Tongue (tissue), 2 donors: Measurements from ENCODE around the gene NUP54. TPM values are rescaled to one million over a fixed set of nuclear protein-coding genes. Genes with fewer than 3 reads are reported as not detected.
A peak's percentile ranks its signal among the peaks of the same experiment; 100 is the strongest.

ENCODE experiments used
- DNase-seq: peaks from one replicate; pipeline ENCODE4 v3.0.0-alpha.2; 2015
- total RNA-seq: library from RNA; depleted of rRNA; stranded (reverse); fragments of >200 nt; gene quantifications from one replicate; pipeline ENCODE4 v1.2.3, GENCODE V29; 2014

The NUP54 gene
- total RNA-seq, 1 donor from 2014 or later: 58.5 TPM

DNA sequence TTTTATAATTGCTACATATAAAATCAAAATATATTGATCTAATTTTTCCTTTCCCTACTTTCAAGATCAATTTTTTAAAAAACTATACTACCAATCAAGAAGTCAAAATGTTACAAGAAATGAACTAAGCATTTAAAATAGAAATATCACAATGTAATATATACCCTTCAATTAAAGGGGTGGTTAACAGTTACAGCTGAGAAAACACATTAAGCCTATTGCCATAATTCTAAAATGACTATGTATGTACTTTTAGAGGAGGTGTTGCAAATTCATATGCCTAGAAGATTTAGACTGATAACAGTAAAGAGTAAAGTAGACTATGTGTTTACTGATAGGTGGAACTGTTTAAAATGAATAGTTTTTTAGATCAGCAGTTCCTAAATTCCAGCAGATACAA is 3.7 kb downstream of the NUP54 start:
- DNase-seq: no peak

DNA sequence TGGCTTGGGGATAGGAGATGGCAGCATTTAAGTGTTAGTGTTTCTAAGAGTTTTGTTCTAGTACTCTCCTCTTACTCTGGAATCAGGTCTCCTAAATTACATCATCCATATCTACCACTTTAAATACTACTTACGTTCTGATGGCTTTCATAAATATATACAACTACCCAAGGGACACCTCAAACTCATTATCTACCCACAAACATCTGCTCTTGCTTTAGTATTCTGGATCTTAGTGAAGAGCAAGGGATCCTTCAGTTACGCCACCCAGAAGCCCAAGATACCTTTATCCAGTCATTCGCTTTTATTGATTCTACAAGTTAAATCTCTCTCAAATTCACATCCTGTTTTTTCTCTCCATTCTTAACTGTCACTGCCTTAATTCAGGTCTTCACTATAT is 7.0 kb downstream of the NUP54 start:
- no peak for DNase-seq

DNA sequence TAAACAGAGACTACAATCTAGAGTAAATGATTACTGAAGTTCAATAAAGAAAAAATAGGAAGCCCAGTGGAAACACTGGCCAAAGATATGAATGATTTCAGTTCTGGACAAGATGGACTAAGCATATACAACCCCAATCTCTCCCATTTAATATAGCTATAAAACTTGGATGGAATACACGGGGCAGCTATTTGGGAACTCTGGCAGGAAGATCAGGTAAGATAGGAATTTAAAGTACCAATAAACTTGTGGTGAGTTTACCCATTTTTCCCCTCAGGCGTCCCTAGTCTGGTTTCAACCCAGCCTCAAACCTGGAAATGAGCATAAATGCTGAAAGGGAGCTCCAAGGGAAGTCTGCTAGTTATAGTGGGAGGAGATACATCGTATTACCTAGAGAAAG is 20.4 kb downstream of the NUP54 start:
- DNase-seq: no peak

DNA sequence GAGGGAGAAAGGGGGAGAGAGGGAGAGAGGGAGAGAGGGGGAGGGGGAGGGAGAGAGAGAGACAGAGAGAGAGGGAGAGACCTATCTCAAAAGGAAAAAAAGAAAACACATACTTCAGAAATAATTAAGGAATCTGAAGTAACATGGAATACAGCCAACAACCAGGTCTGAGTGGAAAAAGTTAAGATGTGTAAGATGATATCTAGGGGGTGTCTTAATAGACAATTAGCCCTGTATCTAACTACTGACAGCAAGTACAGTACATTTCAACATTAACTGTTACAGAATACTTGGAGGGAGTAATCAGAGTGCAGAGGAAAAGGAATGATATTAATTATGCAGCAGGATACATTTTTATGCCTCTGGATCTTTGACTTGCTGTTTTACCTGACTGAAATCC is 22.4 kb downstream of the NUP54 start:
- no peak for DNase-seq

DNA sequence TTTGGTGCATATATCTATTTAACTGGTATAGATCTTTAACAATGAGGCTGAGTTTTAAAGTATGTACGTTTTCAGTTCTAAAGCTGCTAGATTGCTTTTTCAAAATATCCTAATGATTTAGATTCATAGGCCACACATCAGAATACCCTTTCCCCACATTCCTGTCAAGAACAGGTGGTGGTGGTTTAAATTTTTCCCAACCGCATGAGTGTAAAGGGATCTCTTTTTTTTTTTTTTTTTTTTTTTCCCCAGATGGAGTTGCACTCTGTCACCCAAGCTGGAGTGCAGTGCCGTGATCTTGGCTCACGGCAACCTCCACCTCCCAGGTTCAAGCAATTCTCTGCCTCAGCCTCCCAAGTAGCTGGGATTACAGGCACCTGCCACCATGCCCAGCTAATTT is 28.0 kb downstream of the NUP54 start:
- DNase-seq: no peak

DNA sequence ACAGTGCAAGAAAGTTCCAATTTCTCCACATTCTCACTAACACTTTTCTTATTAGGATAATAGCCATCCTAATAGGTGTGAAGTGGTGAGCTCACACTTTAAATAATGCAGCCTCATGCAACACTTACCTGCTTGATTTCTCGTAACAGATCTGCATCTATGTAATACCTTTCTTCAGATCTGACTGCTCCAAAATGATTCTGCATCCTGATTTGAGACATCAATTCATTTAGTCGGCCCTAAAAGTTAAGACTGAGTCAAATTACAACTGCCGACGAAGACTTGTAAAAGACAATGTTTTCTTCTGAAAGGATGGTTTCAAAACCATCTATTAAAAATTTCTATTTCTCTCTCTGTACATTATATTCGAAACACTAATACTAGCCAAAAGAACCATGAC is 30.7 kb downstream of the NUP54 start:
- DNase-seq: no peak

DNA sequence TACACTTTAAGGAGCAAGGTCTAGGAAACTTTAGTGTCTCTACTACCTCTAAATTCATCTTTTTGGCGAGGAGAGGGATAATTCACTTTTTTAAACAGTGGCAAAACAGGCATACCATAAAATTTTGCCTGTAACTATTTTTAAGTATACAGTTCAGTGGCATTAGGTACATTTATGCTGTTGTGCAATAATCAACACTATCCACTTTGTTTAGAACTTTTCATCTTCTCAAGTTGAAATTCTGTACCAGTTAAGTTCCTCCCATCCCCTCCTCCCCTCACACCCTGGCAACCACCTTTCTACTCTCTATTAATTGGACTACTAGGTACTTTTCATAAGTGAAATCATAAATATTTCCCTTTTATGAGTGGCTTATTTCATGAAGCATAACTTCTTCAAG is 31.4 kb downstream of the NUP54 start:
- DNase-seq: no peak

DNA sequence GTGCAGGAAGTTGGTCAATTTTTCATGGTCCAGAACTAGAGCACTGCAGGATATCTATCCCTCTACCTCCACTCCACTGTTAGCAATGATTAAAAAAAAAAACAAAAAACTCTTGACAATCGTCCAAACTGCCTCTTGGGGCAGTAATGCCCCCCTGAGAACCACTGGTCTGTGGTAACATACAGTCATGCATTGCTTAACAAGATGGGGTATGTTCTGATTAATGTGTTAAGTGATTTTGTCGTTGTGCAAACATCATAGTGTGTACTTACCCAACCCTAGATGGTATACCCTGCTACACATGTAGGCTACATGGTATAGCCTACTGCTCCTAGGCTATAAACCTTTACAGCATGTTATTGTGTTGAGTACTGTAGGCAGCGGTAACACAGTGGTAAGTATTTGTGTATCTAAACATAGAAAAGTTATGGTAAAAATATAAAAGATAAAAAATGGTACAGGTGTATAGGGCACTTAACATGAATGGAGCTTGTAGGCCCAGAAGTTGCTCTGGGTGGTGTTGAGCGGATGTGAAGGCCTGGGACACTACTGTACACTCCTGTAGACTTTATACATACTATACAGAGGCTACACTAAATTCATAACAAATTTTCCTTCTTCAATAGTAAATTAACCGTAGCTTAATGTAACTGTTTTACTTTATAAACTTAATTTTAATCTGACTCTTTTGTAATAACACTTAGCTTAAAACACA is 39.6 kb downstream of the NUP54 start:
- no peak for DNase-seq

DNA sequence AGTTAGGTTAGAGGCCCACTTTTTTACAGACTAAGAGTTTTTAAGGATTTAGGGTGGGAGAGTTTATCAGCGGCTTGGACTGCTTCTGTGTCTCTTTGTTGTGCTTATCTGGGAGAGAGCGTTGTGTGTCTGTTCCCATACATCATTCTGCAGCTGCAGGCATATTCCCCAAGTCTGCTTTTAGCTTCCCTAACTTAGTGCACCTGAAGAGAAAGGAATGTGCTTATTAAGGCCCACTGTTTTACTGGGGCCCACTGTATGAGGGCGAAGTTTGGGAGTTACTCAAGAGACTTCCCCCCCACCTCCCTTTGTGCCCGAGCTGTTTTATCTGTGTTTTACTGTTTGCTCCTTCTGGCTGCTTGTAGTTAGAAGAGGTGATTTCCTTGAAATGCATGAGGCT is 41.8 kb downstream of the NUP54 start:
- no peak for DNase-seq

DNA sequence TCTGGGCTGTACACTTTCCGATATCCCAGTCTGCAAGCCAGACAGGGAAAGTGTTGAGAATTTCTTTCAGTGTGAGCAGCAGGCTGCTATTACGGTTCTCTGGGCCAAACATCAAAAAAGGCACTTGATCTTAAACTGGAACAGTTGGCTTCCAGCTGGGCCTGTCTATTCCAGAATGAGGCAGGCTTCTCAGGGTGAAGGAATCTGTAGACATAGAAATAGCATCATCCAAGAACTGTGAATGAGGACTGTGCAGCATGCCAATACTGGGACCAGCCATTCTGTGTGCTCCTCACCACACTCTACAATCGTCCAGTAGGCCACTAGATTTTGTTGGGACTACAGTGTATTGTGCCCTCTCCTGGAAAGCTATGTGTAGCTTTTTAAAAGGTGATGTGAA is 42.5 kb downstream of the NUP54 start:
- DNase-seq: peak; percentile 86

DNA sequence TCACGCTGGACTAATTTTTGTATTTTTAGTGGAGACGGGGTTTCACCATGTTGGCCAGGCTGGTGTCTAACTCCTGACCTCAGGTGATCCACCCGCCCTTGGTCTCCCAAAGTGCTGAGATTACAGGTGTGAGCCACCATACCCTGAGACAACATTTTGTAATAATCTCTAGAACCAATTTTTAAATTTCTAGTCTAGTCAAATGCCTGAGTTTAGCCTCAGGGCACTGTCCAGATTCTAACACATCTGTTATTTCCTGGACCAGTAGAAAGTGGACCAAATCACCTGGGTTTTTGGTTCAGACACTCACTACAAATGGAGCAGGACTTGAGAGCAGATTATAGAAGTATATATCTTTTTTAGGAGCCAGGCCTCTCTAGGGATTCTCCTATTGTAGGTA is 52.1 kb downstream of the NUP54 start:
- DNase-seq: no peak

DNA sequence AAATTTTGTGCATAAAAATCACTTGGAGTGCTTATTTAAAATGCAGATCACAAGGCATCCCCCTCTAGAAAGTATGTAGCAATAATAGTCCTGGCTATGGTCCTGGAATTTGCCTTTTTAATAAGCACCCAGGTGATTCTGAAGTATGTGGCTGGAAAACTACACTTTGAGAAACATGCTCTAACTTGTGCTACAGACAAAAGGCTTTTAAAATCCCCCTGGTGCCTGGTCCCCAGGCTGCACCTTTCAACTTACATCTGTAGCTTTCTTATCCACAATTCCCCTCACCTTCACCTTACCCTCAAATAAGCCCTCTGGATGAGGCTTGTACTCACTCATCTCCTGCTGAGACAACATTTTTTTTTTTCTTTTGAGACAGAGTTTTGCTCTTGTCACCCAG is 52.6 kb downstream of the NUP54 start:
- DNase-seq: no peak

DNA sequence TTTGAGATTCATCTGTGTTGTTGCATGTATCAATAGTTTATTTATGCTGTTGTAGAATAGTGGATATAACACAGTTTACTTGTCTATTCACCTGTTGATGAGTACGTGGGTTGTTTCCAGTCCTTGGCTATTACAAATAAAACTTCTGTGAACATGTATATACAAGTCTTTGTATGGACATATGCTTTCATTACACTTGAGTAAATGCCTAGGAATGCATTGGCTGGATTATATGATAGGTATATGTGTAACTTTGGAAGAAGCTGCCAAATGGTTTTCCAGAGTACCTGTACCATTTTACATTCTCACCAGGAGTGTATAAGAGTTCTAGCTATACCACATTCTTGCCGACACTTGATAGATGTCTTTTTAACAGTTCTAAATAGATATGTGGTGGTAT is 57.1 kb downstream of the NUP54 start:
- DNase-seq: no peak

DNA sequence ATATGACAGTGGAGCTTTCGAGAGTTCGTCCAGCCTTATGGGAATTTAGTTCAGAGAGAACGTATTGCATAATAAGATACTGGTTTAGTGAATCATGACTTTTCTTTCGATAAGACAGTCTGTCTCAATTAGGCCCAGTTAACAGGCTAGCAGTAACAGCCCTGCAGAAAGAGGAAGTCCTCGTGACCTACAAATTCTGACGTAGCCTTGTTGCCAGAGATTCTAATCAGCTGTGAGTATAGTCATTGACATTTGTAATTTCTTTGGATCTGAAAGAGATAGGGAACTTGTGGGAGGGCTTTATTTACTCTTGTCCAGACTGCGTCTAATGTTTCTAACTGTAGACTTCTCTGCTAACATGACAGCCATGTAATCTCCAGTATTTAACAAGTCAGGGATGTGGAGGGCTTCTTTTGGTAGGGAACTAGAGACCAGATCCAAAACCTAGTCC is 57.9 kb downstream of the NUP54 start:
- peak; percentile 13 for DNase-seq

DNA sequence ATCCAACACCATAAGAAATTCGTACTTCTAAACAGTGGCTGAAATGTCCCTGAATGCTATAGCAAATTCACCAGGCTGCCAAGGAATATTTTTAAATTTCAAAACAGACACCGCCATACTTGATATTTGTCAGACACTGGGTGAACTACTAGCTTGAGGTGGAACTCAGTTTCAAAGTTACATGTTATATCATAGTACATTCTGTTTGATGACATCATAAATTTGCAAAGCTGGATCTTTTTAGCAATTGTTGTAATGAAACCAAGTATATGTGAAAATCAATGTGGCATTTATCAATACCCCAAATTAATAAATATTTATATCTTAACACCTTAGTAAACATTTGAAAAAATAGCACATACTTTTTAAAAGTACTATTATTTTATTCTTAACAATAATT is 59.5 kb downstream of the NUP54 start:
- DNase-seq: no peak

DNA sequence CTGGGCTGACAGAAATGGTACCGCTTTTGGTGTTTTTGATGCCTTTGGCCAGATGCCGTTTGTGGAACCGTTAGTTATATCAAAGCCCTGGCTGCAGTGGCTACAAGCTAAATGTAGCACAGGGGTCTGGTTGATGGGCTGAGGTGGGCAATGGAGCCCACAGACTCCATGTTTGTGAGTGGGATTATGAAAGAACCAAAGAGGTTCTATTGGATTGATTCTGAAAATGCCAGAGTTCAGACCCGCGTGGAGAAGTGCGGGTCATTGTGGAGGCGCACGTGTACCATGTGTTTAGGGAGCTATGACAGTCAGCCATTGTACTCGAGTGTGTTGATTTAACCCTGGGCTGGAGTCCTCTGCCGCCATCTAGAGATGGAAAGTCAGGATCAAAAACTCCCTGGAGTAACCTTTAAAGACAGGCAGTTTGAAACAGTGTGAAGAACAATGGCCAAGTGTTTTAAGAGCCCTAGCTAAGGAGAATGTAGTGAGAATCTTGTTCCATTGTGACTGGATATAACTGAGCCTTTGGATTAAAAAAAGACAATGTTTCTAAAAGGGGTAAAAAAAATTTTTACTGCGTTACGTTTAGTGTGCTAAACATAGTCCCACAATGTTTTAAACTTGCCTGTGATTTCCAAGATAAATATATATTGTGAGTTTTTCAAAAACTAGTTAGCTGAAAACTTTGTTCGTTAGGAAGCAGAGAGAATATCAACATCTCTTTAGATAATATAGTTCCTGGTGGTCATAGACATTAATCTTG is 61.0 kb downstream of the NUP54 start:
- DNase-seq: peak; percentile 70

DNA sequence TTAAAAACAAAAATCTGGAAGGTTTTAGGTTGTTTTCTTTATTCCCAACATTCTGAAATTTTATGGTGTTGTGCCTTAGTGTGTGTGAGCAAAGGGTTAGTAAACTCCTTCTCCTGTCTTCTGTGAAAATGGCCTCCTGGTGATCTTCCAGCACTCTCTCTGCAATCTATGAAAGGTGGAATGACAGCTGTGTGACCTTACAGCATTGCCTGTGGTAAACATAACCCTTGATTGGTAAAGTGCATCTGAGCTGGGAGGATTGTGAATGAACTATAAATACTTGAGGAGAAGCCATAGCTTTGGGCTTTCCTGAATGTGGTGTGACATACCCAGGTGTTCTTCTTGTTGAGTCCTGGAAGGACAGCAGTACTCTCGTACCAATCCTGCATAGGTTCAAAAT is 63.7 kb downstream of the NUP54 start:
- no peak for DNase-seq

DNA sequence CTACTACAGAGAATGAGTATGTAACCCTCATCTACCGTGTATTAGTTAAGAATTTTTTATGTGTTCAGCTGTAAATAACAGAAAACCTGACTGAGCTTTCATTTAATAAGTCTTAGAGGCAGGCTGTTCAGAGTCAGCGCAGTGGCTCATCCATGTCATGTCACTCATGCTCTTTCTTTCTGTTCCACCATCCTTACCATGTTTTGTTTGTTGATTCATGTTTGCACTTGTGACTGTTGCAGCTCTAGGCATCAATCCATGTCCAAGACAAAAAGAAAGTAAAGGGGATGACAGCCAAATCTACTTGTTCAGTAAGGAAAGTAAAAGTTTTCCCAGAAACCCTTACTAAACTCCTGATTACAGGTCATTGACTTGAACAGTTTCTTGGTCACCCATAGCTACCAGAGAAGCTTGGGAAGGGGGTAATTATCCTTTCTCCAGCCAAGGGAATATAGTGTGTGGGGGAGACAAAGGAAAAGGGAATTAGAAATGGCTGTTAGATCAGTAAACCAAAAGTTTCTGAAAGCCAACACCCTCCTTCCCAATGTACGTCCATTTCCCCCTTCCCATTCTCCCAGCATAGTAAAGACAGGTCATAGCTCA is 64.7 kb downstream of the NUP54 start:
- DNase-seq: no peak

DNA sequence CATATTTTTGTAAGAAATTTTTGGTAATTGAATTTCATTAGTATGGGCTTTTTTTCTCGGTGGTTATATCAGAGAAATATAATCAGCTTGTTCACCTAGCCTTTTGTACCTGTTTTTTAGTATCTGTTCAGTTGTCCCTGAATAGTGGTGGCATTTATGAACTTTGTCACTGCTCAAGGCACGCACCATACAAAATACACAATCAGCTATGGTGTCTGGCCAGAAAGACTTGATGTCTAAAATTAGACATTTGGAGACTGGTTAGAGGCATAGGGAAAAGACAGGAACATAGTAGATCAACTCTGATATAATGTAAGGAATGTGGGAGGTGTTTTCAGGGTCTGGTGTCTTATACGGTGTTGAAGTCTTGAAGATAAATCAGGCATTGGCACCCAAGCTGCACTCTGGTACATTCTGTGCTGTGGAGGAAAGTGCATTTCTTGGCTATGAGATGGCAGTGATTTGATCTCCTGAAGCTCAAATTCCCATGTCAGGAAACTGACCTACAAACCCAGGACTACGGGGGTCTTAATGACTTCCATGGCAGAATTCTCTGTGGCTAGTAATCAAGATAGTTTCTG is 70.1 kb downstream of the NUP54 start:
- peak; percentile 21 for DNase-seq

DNA sequence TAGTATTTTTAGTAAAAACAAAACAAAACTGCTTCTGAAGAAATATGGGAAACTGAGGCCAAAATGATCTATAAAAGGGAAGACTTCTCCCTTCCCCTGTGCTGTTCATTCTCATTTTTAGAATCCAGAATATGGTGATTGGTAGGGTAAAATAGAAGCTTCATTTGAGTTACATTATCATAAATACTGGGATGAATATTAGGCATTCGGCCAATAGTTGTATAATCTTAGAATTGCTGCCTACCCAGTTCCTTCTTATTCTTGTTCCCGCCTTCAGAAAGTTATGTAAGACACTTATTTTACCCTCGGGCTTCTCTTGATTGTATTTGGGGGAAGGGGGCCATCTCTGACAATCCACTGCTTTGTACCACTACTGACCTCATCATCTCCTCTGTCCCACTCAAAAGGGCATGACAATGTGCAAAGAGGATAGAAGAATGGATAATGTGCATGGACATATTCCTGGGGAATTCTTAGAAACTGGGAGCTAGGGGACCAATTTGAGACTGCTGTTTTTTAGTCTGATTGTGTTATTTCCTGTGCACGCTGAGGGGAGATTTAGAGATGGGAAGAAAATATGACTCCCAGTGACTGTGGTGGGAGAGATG is 73.1 kb downstream of the NUP54 start:
- no peak for DNase-seq

DNA sequence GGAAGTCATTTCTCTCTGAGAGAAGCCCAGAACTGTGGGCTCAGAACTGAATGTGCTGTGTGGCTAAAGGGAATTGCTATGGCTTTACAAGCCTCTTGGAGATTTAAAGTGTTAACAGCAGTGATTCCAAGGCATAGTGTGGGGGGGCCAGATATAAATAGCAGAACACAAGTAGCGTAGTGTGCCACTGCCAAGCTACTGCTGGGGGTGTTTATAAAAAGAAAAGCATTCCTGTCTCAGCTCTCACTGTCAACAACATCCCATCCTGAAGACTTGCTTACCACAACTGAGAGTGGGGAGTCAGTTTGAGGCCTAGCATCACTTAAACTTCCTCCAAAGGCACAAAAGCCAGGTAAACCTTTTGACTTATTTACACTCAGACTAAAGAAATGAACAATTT is 73.7 kb downstream of the NUP54 start, which contains the start of gene ART3:
Gene ART3, plus strand, starts transcription at position 242 of the 400 bp plus-strand sequence. CDS start 1,181 bp downstream, outside the sequence.
- DNase-seq: peak; percentile 66

DNA sequence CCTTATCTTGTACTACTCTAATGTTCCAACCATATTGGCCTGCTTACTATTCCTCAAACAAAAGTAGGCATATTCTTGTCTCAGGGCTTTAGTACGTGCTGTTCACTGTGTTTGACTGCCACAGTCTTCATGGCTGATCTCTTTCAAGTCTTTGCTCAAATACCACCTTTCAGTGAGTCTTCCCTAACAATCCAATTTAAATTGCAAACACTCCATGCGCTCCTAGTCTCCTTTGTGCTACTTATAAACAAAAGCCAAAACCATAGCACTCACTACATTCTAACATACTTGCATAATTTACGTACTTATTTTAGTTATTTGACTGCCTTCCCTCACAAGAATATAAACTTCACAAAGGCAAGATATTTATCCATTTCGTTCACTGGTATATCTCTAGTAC is 75.4 kb downstream of the NUP54 start:
- no peak for DNase-seq
